ENCODE measurements around the gene PDE8B.

PDE8B gene

GRCh38 chr5:77413049-77413448, 202.6 kb downstream of the PDE8B start:
- DNase-seq: no peak

GRCh38 chr5:77418162-77418561, 207.7 kb downstream of the PDE8B start:
- DNase-seq: no peak

DNA sequence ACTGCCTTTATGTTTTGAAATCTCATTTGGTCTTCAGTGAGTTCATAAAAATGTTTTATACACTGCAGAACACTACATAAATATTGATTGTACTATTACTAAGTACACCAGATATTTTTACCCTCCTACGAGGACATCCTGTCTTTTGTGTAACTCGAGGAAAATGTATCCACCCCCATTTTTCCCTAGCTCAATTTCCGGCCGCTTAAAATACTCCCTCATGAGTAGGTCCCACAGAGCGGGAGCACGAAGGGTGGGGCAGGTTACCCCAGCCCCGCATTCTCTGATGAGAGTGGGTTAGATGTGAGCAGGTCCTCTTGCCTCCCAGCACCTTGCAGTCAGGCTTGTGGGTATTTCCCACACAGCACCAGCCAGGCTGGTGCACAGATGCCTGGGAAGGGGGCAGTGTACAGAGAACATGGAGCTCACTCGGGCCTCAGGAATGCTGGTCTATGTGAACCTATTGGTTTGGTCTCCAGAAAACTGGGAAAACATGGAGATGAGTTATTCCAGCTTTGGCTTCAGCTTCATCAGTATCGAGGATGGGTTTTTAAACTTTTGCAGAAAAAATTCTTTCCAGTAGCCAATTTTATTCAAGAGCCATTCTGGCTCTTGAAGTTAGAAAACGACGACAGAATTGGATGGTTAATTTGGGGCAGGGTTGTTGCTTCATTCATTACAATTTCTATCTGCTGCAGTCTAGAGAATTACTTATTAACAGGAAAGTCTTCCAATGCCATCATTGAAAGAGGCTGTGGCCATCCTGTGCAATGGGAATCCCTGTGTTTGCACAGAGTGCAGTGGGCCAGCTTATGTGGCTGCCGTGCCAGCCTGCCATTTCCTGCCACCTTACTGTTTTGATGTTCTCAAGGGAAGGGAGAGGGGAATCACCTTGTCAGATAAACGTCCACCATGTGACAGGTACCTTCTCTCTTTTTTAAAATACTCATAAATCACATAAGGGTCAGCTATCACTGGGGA, 208.4 kb downstream of the PDE8B start:
- DNase-seq: no peak

GRCh38 chr5:77419644-77420582, 209.4 kb downstream of the PDE8B start:
- no peak for DNase-seq

- no peak for DNase-seq
Measured at GRCh38 chr5:77420940-77421339, 210.5 kb downstream of the PDE8B start.

DNA sequence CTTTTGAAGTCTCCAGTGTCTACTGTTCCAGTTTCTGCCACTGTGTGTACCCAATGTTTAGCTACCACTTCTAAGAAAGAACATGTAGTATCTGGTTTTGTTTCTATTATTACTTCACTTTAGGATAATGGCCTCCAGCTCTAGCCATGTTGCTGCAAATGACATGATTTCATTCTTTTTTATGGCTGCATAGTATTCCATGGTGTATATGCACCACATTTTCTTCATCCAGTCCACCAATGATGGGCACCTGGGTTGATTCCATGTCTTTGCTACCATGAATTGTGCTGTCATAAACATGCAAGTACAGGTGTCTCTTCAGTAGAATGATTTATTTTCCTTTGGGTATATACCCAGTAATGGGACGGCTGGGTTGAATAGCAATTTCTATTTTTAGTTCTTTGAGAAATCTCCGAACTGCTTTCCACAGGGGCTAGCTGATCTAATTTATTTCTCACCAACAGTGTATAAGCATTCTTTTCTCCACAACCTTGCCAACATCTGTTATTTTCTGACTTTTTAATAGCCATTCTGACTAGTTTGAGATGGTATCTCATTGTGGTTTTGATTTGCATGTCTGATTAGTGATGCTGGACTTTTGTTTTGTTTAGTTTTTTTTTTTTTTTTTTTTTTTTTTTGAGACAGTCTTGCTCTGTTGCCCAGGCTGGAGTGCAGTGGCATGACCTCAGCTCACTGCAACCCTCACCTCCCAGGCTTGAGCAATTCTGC, 212.7 kb downstream of the PDE8B start:
- no peak for DNase-seq

- no peak for DNase-seq
Measured at GRCh38 chr5:77424921-77425320, 214.4 kb downstream of the PDE8B start.

GRCh38 chr5:77425420-77425819, 214.9 kb downstream of the PDE8B start:
- no peak for DNase-seq

DNA sequence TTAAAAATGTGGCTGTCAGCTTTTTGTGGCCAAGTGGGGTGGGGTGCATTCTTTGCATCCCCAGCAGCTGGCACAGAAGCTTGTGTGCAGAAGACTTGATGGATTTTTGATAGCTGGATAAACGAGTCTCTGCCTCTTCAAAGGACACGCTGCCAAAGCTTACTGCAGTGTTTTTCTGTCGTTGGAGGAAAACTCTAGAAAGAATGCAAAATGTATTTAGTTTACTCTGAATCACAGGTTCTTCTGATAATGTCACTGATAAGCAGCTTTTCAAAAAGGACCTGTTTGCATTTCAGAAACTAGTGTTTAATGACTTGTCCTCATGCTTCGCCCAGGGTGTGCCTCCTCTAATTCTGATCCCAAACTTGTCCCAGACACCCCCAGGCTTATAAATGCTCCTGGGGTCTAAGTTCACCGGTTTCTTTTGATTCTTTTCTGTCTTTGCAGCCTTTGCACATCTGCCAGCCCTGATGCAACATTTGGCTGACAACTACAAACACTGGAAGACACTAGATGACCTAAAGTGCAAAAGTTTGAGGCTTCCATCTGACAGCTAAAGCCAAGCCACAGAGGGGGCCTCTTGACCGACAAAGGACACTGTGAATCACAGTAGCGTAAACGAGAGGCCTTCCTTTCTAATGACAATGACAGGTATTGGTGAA, 215.6 kb downstream of the PDE8B start:
- DNase-seq: no peak

- DNase-seq: no peak
Measured at GRCh38 chr5:77426670-77427069, 216.2 kb downstream of the PDE8B start.

DNA sequence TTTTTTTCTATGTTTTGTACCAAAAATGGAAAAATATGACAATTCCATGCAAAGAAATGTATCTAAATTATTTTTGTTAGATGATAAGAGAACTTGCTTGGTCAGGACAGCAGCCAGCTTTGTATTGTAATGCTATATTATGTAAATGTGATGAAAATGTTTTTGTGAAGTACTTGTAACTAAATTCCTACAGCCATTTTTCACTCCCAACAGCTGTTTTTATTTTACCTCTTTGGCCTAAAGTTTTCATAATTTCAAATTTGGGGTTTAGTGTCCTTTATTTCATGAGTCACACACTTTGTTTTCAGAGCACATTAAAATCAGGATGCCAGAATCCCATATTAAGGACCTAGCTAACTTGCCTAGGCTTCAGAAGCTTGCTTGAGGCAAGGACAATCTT, 217.5 kb downstream of the PDE8B start:
- DNase-seq: no peak

DNA sequence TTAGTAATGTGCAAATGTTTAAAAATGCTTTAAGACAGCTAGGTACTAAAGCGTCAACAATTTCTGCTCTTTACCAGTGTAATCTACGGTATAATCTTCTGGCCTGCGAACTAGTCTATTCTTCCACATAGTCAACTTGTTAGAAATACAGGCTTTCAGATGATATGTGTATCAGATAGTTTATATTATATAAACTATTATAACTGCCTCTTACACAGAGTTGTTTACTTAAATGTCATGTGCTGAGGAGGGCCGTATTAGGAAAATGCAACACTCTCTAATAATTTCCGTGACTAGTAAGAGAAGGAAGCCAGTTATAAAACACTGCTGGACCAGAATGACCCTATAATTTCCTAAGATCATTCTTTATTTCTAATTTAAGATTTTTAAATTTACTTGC, 218.0 kb downstream of the PDE8B start:
- DNase-seq: no peak

GRCh38 chr5:77430726-77431125, 220.2 kb downstream of the PDE8B start:
- DNase-seq: no peak

- DNase-seq: no peak
Measured at GRCh38 chr5:77431286-77431685, 220.8 kb downstream of the PDE8B start.

DNA sequence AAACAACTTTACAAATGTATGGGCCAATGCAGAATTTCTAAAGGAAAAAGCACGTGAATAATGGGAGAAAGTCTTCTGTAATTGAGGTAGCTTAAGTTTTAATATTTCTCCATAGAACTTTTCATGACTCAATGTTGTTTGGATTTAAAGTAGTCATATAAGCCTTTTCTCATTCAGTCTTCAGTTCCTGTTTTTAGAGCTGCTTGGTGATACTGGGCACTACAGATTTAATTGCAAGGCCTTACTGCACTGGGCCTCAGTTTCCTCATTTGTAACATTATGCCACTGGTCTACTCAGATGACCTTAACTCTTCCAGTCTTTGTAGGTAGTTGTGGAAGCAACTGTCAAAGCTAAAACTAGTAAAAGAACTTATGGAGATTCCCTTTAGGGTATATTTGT, 221.2 kb downstream of the PDE8B start:
- DNase-seq: no peak

DNA sequence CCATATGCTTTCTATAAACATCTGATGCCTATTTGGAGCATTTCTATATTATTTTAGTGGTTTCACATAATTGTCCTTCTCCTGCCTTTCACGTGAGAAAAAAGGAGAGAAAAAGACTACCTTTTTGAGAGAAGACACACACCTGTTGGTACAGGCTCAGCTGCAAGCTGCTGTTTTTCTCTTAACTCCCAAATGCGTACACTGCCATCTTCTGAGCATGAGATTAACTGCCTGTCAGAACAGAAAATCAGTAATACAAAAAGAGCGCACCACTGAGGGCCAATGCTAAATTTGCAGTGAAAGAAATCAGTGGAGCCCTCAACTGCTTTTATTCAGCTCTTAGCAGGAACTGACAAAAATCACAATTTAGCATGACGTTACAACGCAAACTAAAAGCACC, 226.7 kb downstream of the PDE8B start:
- DNase-seq: no peak

DNA sequence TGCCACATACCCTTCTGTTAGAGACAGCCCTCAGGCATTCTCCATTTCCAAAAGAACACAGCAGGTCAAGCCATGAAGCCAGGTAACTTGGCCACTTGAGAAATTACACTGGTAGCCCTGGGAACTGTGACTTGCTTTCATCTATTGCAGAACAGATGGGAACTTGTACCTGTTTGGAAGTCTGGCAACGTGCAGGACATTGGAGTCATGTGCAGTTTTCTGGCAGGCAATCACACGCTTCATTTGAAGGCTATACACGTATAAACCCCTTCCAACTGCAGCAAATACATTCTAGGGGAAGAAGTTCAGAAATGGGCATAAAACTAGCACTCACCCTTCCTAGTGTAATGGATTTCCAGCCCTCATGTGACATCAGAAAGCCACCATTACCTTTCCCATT, 227.6 kb downstream of the PDE8B start:
- DNase-seq: no peak

GRCh38 chr5:77443670-77444069, 233.2 kb downstream of the PDE8B start:
- DNase-seq: no peak

DNA sequence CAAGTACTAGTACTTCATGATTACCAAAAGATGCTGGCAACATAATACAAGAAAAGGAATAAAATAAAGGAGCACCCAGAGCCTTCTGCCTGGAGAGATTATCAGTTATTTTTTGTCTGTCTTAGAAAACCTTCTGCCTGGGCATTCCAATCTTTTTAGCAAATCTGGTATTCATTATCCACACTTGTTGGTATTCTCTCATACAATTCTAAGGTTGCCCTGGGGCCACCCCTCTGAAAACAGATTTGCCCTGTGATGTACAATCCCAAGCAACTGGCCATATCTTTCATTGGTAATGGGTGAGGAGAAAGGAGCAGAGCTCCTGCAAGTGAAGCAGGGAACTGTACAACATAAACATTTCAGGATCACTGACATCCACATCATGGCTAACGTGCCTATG, 233.9 kb downstream of the PDE8B start:
- DNase-seq: no peak

DNA sequence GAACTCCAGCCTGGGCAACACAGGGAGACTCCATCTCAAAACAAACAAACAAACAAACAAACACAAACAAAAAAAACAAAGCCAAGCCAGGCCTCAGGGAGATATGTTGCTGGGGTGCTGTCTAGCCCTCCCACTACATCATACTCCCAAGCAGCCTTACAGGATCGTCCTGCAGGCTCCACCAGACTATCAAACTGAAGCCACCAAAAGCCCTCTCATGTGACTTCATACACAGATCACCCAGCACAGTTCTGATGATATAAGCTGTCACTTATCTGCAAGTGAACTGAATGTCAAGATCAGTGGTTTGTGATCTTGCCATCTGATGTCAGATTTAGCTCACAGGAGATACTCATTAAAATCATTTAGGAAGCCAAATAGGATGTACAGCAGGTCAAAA, 238.4 kb downstream of the PDE8B start:
- no peak for DNase-seq

DNA sequence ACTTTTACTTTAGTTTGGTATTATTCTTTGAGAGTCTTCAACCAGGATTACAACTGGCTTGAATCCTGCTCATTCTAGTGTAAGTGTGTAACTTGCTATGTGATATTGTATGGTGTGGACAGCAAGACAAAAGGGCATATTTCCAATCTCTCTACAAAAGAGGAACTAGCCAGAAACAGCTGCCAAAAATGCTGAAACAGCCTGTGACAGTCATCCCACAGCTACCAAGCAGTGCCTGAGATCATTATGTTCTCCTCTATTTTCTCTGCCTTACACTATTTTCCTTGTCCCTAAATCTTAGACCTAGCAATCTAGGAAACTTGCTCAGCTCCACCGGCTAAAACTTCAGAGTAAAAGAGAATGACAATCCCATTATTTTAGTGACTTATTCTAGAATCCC, 238.8 kb downstream of the PDE8B start:
- no peak for DNase-seq

DNA sequence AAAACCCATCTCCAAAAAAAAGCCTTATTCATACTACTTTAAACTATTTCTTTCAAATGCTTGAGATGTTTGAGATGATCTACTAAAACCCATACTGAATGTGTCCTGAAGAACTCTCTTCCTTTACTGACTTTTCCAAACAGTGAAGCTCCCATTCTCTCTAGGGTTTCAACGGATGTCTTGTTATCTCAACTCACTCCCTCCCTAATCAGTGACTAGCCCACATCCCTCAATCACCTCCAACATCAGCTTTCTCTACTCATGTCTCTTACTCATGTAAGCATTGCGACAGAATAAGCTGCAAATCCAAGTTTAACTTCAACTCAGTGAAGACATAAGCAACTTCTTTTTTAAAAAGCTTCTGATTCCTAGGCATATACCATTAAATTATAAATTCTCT, 239.5 kb downstream of the PDE8B start:
- no peak for DNase-seq

DNA sequence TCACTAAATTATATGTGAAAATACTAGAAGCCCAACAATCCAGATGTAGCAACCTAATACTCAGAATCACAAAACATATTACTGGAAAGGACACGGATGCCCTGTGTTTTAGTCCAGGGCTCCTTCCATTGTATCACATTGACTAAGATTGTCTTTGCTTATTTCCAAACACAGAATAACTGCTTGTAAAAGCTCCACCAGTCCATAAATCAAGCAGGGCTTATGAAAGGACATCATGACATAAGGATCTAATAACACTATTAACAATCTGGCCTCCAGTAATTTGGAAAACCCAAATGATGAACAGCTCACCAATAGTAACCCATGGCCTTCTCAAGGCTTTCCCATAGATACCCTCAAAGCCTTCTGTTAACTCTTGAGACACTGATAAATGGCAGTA, 241.9 kb downstream of the PDE8B start:
- DNase-seq: no peak

Measured in activated CD4-positive, alpha-beta T cell treated with anti-CD3 and anti-CD28 coated beads, Interleukin-2, amount 50 U/mL, for 16 hours (primary cell).